Measurements from ENCODE around the gene INHA.

INHA gene

DNA sequence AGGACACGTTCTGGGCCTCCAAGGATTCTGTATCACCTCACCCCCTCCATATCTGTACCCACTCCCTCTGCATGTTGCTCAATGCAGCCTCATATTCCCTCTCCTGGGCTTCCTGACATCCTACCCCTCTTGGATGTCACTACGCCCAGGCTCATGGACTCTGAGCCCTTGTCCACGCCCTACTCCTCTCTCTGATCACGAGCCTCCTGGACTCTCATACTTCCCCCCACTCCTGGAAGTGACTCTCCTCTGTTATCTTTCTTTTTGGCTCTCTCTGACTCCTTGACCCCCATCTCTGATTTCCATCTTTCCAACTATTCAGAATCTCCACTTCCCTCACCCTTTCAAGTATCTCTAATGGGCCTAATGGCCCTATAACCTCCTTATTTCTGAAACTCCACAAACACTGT lies 26.2 kb upstream of the INHA start:
- Mint-ChIP-seq H3K4me3 (no peak overlapping the region), H3K4me1 (peaks cover 23% of the 10 kb centered on the region), H3K27ac (no peak overlapping the region), H3K9me3 (no peaks in the 10 kb centered on the region), H3K27me3 (peaks cover 58% of the 10 kb centered on the region), H3K36me3 (peaks cover 2% of the 10 kb centered on the region)
- CTCF ChIA-PET = interaction anchor here (1.9 kb wide), 1 partner anchor 14 kb away, joined by 6 read pairs; no protein-coding TSS in a partner anchor
- DNase-seq = no peak

DNA sequence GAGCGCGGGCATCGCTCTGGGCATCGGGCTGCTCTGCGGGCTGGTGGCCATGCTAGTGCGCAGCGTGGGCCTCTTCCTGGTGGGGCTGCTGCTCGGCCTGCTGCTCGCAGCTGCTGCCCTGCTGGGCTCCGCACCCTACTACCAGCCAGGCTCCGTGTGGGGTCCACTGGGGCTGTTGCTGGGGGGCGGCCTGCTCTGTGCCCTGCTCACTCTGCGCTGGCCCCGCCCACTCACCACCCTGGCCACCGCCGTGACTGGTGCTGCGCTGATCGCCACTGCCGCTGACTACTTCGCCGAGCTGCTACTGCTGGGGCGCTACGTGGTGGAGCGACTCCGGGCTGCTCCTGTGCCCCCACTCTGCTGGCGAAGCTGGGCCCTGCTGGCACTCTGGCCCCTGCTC lies 24.5 kb upstream of the INHA start:
- Mint-ChIP-seq H3K9me3 (no peaks in the 10 kb centered on the region), H3K4me3 (no peak overlapping the region), H3K27ac (no peak overlapping the region), H3K36me3 (no peaks in the 10 kb centered on the region), H3K27me3 (peaks cover 75% of the 10 kb centered on the region), H3K4me1 (peaks cover 17% of the 10 kb centered on the region)
- CTCF ChIA-PET = interaction anchor here (6.0 kb wide), 1 partner anchor 13 kb away, joined by 30 read pairs; no protein-coding TSS in a partner anchor
- no peak for DNase-seq

DNA sequence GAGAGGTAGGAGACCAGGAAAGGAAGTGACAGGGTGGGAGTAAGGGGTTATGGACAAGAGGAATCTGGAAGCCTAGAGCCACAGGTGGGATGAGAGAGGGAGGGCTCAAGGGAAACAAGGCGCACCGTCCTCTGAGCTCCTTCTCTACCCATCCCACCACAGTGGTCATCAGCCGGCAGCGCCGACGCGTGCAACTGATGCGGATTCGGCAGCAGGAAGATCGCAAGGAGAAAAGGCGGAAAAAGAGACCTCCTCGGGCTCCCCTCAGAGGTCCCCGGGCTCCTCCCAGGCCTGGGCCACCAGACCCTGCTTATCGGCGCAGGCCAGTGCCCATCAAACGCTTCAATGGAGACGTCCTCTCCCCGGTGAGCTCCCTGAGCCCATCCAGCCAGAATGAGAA lies 23.1 kb upstream of the INHA start:
- DNase-seq = no peak
- H3K4me3 Mint-ChIP-seq = no peak overlapping the region
- no peaks in the 10 kb centered on the region for H3K36me3 Mint-ChIP-seq
- no peak overlapping the region for H3K27ac Mint-ChIP-seq
- no peaks in the 10 kb centered on the region for H3K9me3 Mint-ChIP-seq
- peaks cover 19% of the 10 kb centered on the region for H3K4me1 Mint-ChIP-seq
- CTCF ChIA-PET = interaction anchor here (1.2 to 6.0 kb wide), 3 partner anchors 11 to 141 kb away, joined by 3 to 30 read pairs (median 4); no protein-coding TSS in a partner anchor
- peaks cover 84% of the 10 kb centered on the region for H3K27me3 Mint-ChIP-seq

DNA sequence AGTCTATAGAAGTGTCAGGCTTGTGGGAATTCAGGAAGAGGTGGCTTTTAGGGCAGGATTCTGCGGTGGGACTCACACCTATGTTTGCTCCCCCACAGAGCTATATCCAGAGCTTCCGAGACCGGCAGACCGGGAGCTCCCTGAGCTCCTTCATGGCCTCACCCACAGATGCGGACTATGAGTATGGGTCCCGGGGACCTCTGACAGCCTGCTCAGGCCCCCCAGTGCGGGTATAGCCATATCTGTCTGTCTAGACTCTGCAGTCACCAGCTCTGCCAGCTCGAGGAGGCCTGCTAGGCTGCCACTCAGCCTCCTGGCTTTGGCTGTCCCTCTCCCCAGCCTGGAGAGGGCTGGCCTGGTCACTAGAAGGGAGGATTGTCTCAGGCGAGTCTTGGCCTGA lies 22.5 kb upstream of the INHA start:
- no peaks in the 10 kb centered on the region for H3K9me3 Mint-ChIP-seq

DNA sequence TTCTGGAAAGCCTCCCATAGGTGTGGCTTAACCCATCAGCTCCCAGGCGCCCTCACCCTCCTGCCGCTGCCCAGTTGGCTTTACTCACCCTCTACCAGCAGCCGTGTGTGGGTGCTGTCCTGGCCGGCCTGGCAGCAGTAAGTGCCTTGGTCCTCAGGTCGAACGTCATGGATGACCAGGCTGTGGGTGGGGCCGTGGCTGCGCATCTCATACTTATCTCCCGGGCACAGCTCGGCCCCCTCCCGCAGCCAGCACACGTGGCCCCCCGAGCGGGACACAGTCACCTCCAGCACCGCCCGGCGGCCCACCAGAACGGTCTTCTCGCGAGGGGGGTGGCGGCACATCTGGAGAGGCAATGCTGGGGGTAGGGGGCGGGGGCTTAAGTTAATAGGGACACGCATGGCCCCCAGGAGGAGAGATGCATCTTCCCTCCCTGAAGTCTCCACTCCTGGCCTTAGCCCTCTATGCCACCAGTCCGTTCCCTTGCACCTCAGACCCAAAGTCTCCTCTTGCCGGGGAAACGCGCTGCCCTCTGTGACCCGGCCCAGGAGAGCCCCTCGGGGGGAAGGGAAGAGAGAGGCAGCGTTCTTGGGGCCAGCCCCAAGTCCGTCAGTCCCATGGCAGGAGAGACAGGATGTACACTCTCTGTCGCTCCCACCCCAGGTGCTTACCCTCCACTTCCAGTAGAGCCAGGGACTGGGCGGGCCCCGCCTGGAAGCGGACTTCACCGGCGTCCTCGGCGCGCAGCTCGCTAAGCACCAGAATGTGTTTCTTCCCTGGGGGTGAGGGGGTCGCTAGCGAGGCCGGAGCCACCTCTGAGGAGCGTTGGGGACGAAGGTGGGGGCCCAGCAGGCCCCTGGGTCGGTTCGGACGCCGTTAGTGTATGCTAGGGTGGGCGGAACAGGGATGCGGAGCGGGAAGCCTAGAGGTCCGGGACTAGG lies 20.4 kb upstream of the INHA start:
- DNase-seq = no peak
- H3K27me3 Mint-ChIP-seq = peaks cover 66% of the 10 kb centered on the region
- no peaks in the 10 kb centered on the region for H3K9me3 Mint-ChIP-seq
- peak overlapping the region; percentile 50 for H3K27ac Mint-ChIP-seq
- H3K4me1 Mint-ChIP-seq = peaks cover 10% of the 10 kb centered on the region
- CTCF ChIA-PET = interaction anchor here (0.8 to 6.0 kb wide), 3 partner anchors 9 to 11 kb away, joined by 3 to 30 read pairs (median 23); partner anchors contain the start of genes CHPF and TMEM198
- H3K4me3 Mint-ChIP-seq = peak overlapping the region; percentile 71
- no peaks in the 10 kb centered on the region for H3K36me3 Mint-ChIP-seq

More for the DNA sequence above, 22.5 kb upstream of the INHA start:
- CTCF ChIA-PET = interaction anchor here (1.4 to 6.0 kb wide), 2 partner anchors 11 to 93 kb away, joined by 4 to 30 read pairs; no protein-coding TSS in a partner anchor
- Mint-ChIP-seq H3K4me1 (peaks cover 13% of the 10 kb centered on the region), H3K27me3 (peaks cover 84% of the 10 kb centered on the region), H3K27ac (no peak overlapping the region), H3K4me3 (no peak overlapping the region), H3K36me3 (no peaks in the 10 kb centered on the region)
- no peak for DNase-seq

DNA sequence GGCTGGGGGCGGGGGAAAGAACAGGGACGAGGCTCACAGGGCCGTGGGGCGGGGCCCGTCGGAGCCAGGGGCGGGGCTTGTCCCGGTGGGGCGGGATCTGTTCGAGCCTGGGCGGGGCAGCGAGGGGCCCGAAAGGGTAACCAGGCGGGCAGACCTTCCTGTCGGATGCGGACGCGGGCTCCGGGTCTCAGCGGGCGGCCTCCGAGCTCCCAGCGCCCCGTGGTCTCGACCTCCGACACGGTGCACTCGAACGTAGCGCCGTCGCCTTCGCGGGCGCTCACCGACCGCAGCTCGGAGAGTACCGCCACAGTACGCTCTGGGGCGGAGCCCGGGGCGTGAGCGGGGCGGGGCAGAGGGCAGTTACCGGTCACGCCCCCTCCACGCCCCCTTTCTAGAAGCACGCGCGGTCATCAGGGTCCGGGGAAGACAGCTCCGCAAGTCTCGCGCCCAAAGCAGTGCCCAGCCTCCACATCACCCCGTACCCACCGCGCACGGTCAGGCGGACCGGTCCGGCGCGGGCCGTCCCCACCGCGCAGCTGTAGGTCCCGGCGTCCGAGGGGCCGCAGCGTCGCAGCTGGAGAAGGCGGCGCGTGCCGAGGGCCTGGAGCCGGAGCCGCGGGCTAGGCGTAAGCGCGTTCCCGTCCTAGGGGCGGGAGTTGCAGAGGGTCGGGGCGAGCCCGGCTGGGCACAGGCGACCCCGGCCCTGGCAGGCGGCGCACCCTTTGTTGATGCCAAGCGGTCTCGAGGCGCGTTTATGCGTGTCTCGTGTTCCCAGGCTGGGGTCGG lies 19.5 kb upstream of the INHA start:
- Mint-ChIP-seq H3K27ac (peak overlapping the region; percentile 50), H3K9me3 (no peaks in the 10 kb centered on the region), H3K4me1 (peaks cover 10% of the 10 kb centered on the region), H3K4me3 (peak overlapping the region; percentile 71), H3K27me3 (peaks cover 62% of the 10 kb centered on the region), H3K36me3 (no peaks in the 10 kb centered on the region)
- CTCF ChIA-PET = interaction anchor here (4.1 to 6.0 kb wide), 2 partner anchors 8 to 10 kb away, joined by 23 to 30 read pairs; partner anchors contain the start of genes CHPF and TMEM198
- DNase-seq = peak; percentile 82

DNA sequence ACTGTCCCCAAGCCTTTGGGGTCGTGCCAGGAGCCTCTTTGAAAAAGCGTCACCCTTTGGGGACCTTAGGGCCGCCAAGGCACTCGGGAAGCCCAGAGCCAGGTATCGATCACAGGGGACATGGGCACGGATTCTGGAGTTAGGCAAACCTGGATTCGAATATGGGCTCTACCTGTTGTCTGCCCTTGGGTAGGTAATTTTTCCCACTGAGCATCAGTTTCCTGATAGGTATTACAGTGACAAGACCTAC lies 19.0 kb upstream of the INHA start:
- CTCF ChIA-PET = interaction anchor here (4.1 kb wide), 1 partner anchor 10 kb away, joined by 23 read pairs; the partner anchor contains the start of genes CHPF and TMEM198
- Mint-ChIP-seq H3K27me3 (peaks cover 62% of the 10 kb centered on the region), H3K36me3 (no peaks in the 10 kb centered on the region), H3K4me1 (peaks cover 10% of the 10 kb centered on the region), H3K9me3 (no peaks in the 10 kb centered on the region), H3K4me3 (peak overlapping the region; percentile 29), H3K27ac (no peak overlapping the region)
- DNase-seq = no peak

DNA sequence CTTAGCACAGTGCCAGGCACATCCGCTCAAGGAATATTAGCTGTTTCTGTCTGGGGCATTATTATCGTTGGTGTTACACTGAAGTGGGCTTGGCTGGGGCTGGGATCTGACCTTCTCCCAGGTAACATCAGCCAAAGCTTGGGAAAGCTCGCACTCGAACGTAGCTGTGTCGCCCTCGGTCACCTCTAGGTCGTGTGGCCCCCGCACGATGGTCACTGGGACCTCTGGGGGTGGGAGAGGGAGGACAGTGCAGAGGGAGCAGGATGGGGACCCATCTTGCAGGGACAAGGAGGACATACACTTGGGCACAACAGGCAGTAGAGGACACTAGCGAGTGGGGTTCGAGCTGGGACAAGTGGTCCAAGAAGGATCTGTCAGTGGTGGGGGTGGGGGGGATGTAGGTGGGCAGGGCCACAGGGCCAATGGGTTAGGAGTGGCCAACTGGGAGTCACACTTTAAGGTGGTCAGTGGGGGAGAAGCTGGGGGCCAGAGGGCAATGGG lies 18.6 kb upstream of the INHA start:
- Mint-ChIP-seq H3K27me3 (peaks cover 65% of the 10 kb centered on the region), H3K4me3 (peak overlapping the region; percentile 29)

DNA sequence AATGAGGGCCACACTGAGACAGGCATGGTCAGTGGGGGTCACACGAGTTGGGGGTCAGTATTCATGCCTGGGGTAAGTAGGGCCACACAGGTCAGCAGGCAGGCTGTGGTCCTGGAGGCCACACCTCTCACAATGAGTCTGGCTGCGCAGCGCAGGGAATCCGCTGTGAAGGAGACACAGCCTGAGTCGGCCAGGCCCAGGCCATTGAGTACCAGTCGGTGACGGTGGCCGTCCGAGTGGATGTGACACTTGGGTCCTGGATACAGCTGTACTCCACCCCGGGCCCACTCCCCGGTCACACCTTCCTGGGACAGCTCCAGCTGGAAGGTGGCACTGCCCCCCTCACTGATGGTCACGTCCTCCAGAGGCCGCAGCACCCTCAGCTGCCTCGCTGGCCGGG lies 17.8 kb upstream of the INHA start:
- H3K27ac Mint-ChIP-seq = no peak overlapping the region
- no peak for DNase-seq
- peaks cover 63% of the 10 kb centered on the region for H3K27me3 Mint-ChIP-seq
- H3K9me3 Mint-ChIP-seq = no peaks in the 10 kb centered on the region
- CTCF ChIA-PET = interaction anchor here (4.1 kb wide), 1 partner anchor 11 kb away, joined by 23 read pairs; the partner anchor contains the start of genes CHPF and TMEM198
- H3K4me3 Mint-ChIP-seq = no peak overlapping the region
- no peaks in the 10 kb centered on the region for H3K36me3 Mint-ChIP-seq
- peaks cover 10% of the 10 kb centered on the region for H3K4me1 Mint-ChIP-seq

More for the DNA sequence above, 18.6 kb upstream of the INHA start:
- no peak overlapping the region for H3K27ac Mint-ChIP-seq
- no peak for DNase-seq
- CTCF ChIA-PET = interaction anchor here (4.1 kb wide), 1 partner anchor 11 kb away, joined by 23 read pairs; the partner anchor contains the start of genes CHPF and TMEM198
- no peaks in the 10 kb centered on the region for H3K36me3 Mint-ChIP-seq
- H3K4me1 Mint-ChIP-seq = peaks cover 10% of the 10 kb centered on the region
- H3K9me3 Mint-ChIP-seq = no peaks in the 10 kb centered on the region

DNA sequence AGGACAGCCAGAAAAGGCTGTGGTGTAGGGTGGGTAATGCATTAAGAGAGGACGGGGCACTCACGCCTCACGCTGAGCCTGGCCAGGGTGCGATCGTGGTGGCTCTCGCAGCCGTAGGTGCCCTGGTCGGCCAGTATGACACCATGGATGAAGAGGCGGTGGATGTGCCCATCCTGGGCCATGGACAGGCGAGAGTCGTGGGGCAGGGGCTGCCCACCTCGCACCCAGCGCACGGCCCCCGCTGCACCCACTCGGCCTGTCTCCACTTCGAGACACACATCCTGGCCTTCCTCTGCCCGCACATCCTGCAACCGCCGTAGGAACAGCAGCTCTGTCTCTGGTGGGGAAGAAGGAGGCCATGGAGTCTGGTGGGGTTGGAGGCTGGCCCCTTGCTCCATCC lies 16.2 kb upstream of the INHA start:
- Mint-ChIP-seq H3K4me1 (peaks cover 10% of the 10 kb centered on the region), H3K36me3 (no peaks in the 10 kb centered on the region), H3K27ac (no peak overlapping the region), H3K9me3 (no peaks in the 10 kb centered on the region), H3K4me3 (no peak overlapping the region), H3K27me3 (peaks cover 52% of the 10 kb centered on the region)
- DNase-seq = no peak
- CTCF ChIA-PET = interaction anchor here (1.1 to 2.0 kb wide), 2 partner anchors 17 to 60 kb away, joined by 3 to 5 read pairs; partner anchors contain the start of gene INHA

DNA sequence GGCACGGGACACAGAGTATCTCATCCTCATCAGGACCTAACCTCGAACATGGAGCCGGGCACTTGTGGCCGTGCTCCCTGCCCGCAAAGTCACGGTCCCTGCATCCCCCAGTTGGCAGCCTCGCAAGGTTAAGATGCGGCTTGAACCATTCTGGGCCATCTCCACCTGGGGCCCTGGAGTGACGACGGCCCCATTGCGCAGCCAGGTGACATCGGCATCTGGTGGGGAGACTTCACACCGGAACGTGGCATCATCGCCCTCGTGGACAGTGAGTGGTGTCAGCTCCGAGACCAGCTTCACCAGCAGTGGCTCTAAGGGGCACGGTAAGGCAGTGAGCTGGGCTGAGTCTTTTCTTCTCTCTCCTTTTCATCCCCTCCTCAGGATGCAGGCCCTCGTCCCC lies 15.7 kb upstream of the INHA start:
- DNase-seq = no peak
- H3K27me3 Mint-ChIP-seq = peaks cover 47% of the 10 kb centered on the region
- CTCF ChIA-PET = interaction anchor here (2.0 kb wide), 1 partner anchor 61 kb away, joined by 5 read pairs; a partner anchor contains a TSS
- no peak overlapping the region for H3K4me3 Mint-ChIP-seq
- peaks cover 10% of the 10 kb centered on the region for H3K4me1 Mint-ChIP-seq
- H3K9me3 Mint-ChIP-seq = no peaks in the 10 kb centered on the region
- H3K27ac Mint-ChIP-seq = no peak overlapping the region
- H3K36me3 Mint-ChIP-seq = no peaks in the 10 kb centered on the region

DNA sequence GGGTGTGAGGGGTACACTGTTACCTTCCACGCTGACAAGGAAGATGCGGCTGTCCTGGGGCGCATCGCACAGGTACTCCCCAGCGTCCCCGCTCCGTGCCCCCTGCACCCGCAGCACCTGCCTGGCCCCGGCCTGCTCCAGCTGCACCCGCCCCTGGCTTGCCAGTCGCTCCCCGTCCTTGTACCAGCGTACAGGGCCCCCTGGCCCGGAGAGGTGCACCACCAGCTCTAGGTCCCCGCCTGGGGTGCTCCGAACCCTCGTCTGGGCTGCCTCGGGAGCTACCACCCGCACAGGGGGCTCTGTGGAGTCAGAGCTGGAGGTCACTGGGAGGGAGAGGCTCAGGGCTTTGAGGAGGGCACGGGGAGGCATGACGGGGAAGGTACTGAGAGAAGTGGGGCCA lies 14.8 kb upstream of the INHA start:
- Mint-ChIP-seq H3K4me1 (peaks cover 4% of the 10 kb centered on the region), H3K36me3 (no peaks in the 10 kb centered on the region), H3K4me3 (no peak overlapping the region), H3K27me3 (peaks cover 38% of the 10 kb centered on the region), H3K9me3 (no peaks in the 10 kb centered on the region), H3K27ac (no peak overlapping the region)
- no peak for DNase-seq
- CTCF ChIA-PET = interaction anchor here (1.6 to 2.0 kb wide), 3 partner anchors 15 to 62 kb away, joined by 5 to 7 read pairs (median 6); a partner anchor contains a TSS

DNA sequence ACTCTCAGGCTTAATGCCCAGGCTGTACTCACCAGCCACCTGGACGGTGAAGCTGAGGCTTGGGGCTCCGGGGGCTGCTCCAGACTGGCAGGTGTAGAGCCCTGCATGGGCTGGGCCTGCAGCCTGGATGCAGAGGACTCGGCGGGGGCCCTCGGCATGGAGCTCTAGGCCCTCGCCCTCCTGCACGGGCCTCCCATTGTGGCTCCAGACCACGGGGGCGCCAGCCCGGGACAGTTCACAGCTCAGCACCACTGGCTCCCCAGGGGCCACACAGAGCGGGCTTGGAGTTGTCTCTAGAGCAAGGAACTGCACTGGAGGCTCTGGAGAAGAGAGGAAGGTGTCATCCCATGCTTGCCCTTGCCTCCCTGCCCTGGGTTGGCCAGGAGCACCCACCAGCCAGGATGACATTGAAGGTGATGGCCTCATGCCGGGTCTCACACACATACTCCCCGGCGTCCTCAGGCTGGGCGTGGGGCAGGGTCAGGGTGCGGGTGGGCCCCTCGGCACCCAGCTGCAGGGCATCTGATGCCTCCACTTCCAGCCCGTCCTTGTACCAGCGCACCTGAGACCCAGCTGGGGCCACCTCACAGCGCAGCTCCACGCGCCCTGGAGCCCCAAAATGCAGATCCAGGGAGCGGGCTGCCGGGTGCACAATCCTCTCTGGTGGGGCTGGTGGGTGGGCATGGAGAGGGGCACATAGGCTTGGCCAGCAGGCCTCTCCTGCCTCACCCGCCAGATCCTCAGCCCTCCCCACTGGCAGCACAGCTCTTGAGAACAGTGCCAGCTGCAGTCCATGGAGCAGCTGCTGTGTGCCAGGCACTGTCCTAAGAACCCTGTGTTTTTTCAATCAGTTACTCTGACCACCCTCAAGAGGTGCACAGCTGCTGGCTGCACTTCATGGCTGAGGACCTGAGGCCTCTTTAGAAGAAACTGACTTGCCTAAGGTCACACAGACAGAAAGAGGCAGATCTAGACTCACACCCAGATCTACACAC lies 14.0 kb upstream of the INHA start:
- H3K36me3 Mint-ChIP-seq = no peaks in the 10 kb centered on the region
- no peak overlapping the region for H3K27ac Mint-ChIP-seq
- no peak overlapping the region for H3K4me3 Mint-ChIP-seq
- no peak for DNase-seq
- peaks cover 31% of the 10 kb centered on the region for H3K27me3 Mint-ChIP-seq
- H3K4me1 Mint-ChIP-seq = peaks cover 4% of the 10 kb centered on the region
- no peaks in the 10 kb centered on the region for H3K9me3 Mint-ChIP-seq
- CTCF ChIA-PET = interaction anchor here (1.6 to 2.0 kb wide), 3 partner anchors 16 to 62 kb away, joined by 5 to 7 read pairs (median 6); a partner anchor contains a TSS
